HG02870 (cell line): ENCODE measurements around the gene POPDC2.

Source experiments
- ATAC-seq: cut with Tn5 transposase; IDR thresholded peaks from one replicate; pipeline ENCODE4 v1.9.1; 2021; ENCODE audit warnings: mild to moderate bottlenecking, moderate library complexity; ENCODE audit not compliant: unreplicated experiment

Gene POPDC2

GRCh38 chr3:119672776-119673175 lies 12.4 kb upstream of the POPDC2 start:
- ATAC-seq, result no peak

- no peak for ATAC-seq
Observed at GRCh38 chr3:119669906-119670570, 9.6 kb upstream of the POPDC2 start.

GRCh38 chr3:119665954-119666559 lies 5.7 kb upstream of the POPDC2 start:
- ATAC-seq, result no peak

GRCh38 chr3:119664850-119665379 lies 4.5 kb upstream of the POPDC2 start:
- no peak for ATAC-seq

- ATAC-seq, result no peak
Observed at GRCh38 chr3:119664370-119664769, 4.0 kb upstream of the POPDC2 start.

GRCh38 chr3:119663885-119664284 lies 3.5 kb upstream of the POPDC2 start:
- ATAC-seq, result no peak

- no peak for ATAC-seq
Observed at GRCh38 chr3:119662604-119663373, 2.4 kb upstream of the POPDC2 start.

GRCh38 chr3:119659606-119660291 lies 640 bp downstream of the POPDC2 start:
- ATAC-seq, result no peak

- no peak for ATAC-seq
Observed at GRCh38 chr3:119658994-119659393, 1.4 kb downstream of the POPDC2 start.

GRCh38 chr3:119657887-119658702 lies 2.3 kb downstream of the POPDC2 start:
- ATAC-seq, result peak; percentile 56

- no peak for ATAC-seq
Observed at GRCh38 chr3:119653876-119654275, 6.5 kb downstream of the POPDC2 start.

- ATAC-seq, result no peak
Observed at GRCh38 chr3:119652306-119653033, 7.9 kb downstream of the POPDC2 start.

- no peak for ATAC-seq
Observed at GRCh38 chr3:119649761-119650160, 10.6 kb downstream of the POPDC2 start.

- ATAC-seq, result no peak
Observed at GRCh38 chr3:119647843-119648575, 12.4 kb downstream of the POPDC2 start.

- ATAC-seq, result no peak
Observed at GRCh38 chr3:119647171-119647570, 13.2 kb downstream of the POPDC2 start.

GRCh38 chr3:119645813-119646212 lies 14.6 kb downstream of the POPDC2 start:
- ATAC-seq, result no peak

- ATAC-seq, result no peak
Observed at GRCh38 chr3:119644481-119644880, 15.9 kb downstream of the POPDC2 start.

- no peak for ATAC-seq
Observed at GRCh38 chr3:119643528-119643927, 16.9 kb downstream of the POPDC2 start.
